OCI-LY7 (cell line): ENCODE measurements around the gene C15orf61. TPM values are rescaled to one million over a fixed set of nuclear protein-coding genes. Genes with fewer than 3 reads are reported as not detected.

Source experiments
- BruUV-seq: library from RNA; stranded (reverse); fragments of 400-500 nt; replicated peaks from 2 replicates; lab custom pipeline; 2021; lab: Mats Ljungman, UMichigan
- CTCF ChIA-PET: fragments of 300-600 bp; sonication (Branson Sonifier 250); formaldehyde crosslinking; loops from one replicate; lab custom pipeline; 2022; ENCODE audit warnings: antibody characterized with exemption; ENCODE audit not compliant: unreplicated experiment; lab: Charles Lee
- POLR2A ChIA-PET: fragments of 300-600 bp; sonication (Branson Sonifier 250); formaldehyde crosslinking; loops from one replicate; lab custom pipeline; 2022; ENCODE audit warnings: antibody characterized with exemption; lab: Charles Lee
- DNase-seq: peaks from one replicate; pipeline ENCODE4 v3.0.0-alpha.2; 2015; ENCODE audit warnings: low spot score
- H2AFZ ChIP-seq: fragments of 200-600 bp; sonication (generic), shearing (Covaris generic); 2 replicates; pipeline ENCODE4 v1.6.1; 2014; ENCODE audit warnings: mild to moderate bottlenecking, antibody characterized with exemption, low read length, moderate library complexity
- H3K27ac ChIP-seq: fragments of 200-600 bp; sonication (generic); 2 replicates; pipeline ENCODE4 v1.5.1; 2014; ENCODE audit warnings: mixed run types, low read depth, mild to moderate bottlenecking, moderate library complexity, low read length, inconsistent platforms; ENCODE audit not compliant: poor library complexity, severe bottlenecking
- H3K36me3 ChIP-seq: fragments of 200-600 bp; sonication (generic); 2 replicates; pipeline ENCODE4 v1.6.1; 2014; ENCODE audit warnings: mild to moderate bottlenecking, antibody characterized with exemption, low read length, moderate library complexity, mixed read lengths; ENCODE audit not compliant: insufficient read depth
- H3K4me1 ChIP-seq: fragments of 200-600 bp; sonication (generic); 2 replicates; pipeline ENCODE4 v1.5.1; 2014; ENCODE audit warnings: mild to moderate bottlenecking, low read length; ENCODE audit not compliant: insufficient read depth, poor library complexity, severe bottlenecking
- H3K4me2 ChIP-seq: fragments of 200-600 bp; sonication (generic); 2 replicates; pipeline ENCODE4 v1.6.1; 2014; ENCODE audit warnings: mild to moderate bottlenecking, low read length
- H3K4me3 ChIP-seq: fragments of 200-600 bp; sonication (generic); 2 replicates; pipeline ENCODE4 v1.5.1; 2014; ENCODE audit warnings: mild to moderate bottlenecking, low read depth, low read length; ENCODE audit not compliant: poor library complexity, severe bottlenecking
- H3K79me2 ChIP-seq: fragments of 200-600 bp; sonication (generic); 2 replicates; pipeline ENCODE4 v1.6.1; 2016; ENCODE audit warnings: low read depth, mild to moderate bottlenecking, low read length, moderate library complexity, mixed read lengths; ENCODE audit not compliant: insufficient read depth
- H3K9me2 ChIP-seq: fragments of 200-600 bp; sonication (generic); 2 replicates; pipeline ENCODE4 v1.6.1; 2016; ENCODE audit warnings: mild to moderate bottlenecking, low read length, mixed read lengths; ENCODE audit not compliant: insufficient read depth
- H3K9me3 ChIP-seq: fragments of 200-600 bp; sonication (generic); 2 replicates; pipeline ENCODE4 v1.6.1; 2014; ENCODE audit warnings: mild to moderate bottlenecking, mixed run types, low read length, mixed read lengths
- H4K20me1 ChIP-seq: fragments of 200-600 bp; sonication (generic); 2 replicates; pipeline ENCODE4 v1.6.1; 2014; ENCODE audit warnings: mild to moderate bottlenecking, antibody characterized with exemption, low read length, moderate library complexity, mixed read lengths; ENCODE audit not compliant: insufficient read depth
- EZH2phosphoT487 ChIP-seq: fragments of 200-600 bp; sonication (generic); IDR thresholded peaks from 2 replicates; pipeline ENCODE4 v1.6.1; 2018; ENCODE audit warnings: low read depth, borderline replicate concordance, mild to moderate bottlenecking, mixed run types, antibody characterized with exemption, low read length, moderate library complexity, mixed read lengths
- intact Hi-C: fragments of 100-400 bp; cut with micrococcal nuclease; formaldehyde crosslinking; loops from one replicate; pipeline ENCODE4 v1.10.0; 2022; ENCODE audit not compliant: unreplicated experiment
- total RNA-seq, 2 experiments: library from RNA; depleted of rRNA in 1 of 2; stranded (reverse); fragments of >200 nt in 1 of 2; shearing (Covaris generic) in 1 of 2; gene quantifications; 2 replicates each; pipeline ENCODE4 v1.2.3, GENCODE V29; 2014 to 2022
- TF ChIP-seq, protein P1 (sequence below): fragments of 200-600 bp; sonication (generic); conservative IDR thresholded peaks from 2 replicates; pipeline ENCODE4 v1.5.1; 2014; ENCODE audit warnings: mild to moderate bottlenecking, antibody characterized with exemption, low read length, moderate library complexity, mixed read lengths

The C15orf61 gene
- total RNA-seq, 2 experiments from 2014 or later: 9.3 to 13.3 TPM

DNA sequence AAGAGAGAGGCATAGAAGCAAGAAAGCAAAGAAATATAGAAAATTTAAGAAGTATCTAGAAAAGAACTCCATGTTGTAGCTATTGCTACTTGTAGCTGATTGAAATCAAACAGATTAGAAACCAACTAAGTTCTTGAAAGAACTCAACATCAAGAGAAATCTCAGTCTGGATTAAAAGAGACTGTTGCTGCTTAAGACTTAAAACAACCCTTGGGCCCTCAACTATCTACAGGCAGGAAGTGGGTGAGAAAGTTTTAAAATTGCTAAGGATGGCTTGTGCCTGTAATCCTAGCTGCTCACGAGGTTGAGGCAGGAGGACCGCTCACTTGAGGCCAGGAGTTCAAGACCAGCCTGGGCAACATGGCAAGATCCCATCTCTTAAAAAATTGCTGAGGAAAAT is 39.3 kb upstream of the C15orf61 start:
- Histone ChIP-seq H3K4me3 (no peak overlapping the region), H2AFZ (no peak overlapping the region), H3K4me2 (no peak overlapping the region), H3K79me2 (no peaks in the 10 kb centered on the region), H3K9me3 (no peaks in the 10 kb centered on the region), H3K27ac (no peak overlapping the region), H3K9me2 (no peaks in the 10 kb centered on the region), H3K36me3 (no peaks in the 10 kb centered on the region), H4K20me1 (no peaks in the 10 kb centered on the region), H3K4me1 (no peaks in the 10 kb centered on the region)
- intact Hi-C loops: no loop called here
- TF ChIP-seq EZH2phosphoT487: no peak
- TF ChIP-seq, protein P1, sequence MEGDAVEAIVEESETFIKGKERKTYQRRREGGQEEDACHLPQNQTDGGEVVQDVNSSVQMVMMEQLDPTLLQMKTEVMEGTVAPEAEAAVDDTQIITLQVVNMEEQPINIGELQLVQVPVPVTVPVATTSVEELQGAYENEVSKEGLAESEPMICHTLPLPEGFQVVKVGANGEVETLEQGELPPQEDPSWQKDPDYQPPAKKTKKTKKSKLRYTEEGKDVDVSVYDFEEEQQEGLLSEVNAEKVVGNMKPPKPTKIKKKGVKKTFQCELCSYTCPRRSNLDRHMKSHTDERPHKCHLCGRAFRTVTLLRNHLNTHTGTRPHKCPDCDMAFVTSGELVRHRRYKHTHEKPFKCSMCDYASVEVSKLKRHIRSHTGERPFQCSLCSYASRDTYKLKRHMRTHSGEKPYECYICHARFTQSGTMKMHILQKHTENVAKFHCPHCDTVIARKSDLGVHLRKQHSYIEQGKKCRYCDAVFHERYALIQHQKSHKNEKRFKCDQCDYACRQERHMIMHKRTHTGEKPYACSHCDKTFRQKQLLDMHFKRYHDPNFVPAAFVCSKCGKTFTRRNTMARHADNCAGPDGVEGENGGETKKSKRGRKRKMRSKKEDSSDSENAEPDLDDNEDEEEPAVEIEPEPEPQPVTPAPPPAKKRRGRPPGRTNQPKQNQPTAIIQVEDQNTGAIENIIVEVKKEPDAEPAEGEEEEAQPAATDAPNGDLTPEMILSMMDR: no peak
- no TSS peak for BruUV-seq
- CTCF ChIA-PET: no interaction called here
- DNase-seq: no peak
- POLR2A ChIA-PET: no interaction called here

- H3K9me3 ChIP-seq: no peaks in the 10 kb centered on the region
- H3K4me1 ChIP-seq: no peaks in the 10 kb centered on the region
- intact Hi-C loops: no loop called here
- H3K4me3 ChIP-seq: no peak overlapping the region
- POLR2A ChIA-PET: interaction anchor here (1.0 to 1.3 kb wide), 2 partner anchors 11 to 69 kb away, joined by 3 to 4 read pairs; no protein-coding TSS in a partner anchor
- CTCF ChIA-PET: no interaction called here
- H3K36me3 ChIP-seq: no peaks in the 10 kb centered on the region
- H3K4me2 ChIP-seq: no peak overlapping the region
- H3K9me2 ChIP-seq: no peaks in the 10 kb centered on the region
- no peaks in the 10 kb centered on the region for H4K20me1 ChIP-seq
- no TSS peak for BruUV-seq
- H2AFZ ChIP-seq: no peak overlapping the region
- no peaks in the 10 kb centered on the region for H3K79me2 ChIP-seq
- TF ChIP-seq, protein P1: no peak
- no peak for TF ChIP-seq EZH2phosphoT487
- no peak overlapping the region for H3K27ac ChIP-seq
- no peak for DNase-seq
Observed at GRCh38 chr15:67495585-67495984, 25.3 kb upstream of the C15orf61 start.

- H3K9me2 ChIP-seq: no peaks in the 10 kb centered on the region
- intact Hi-C loops: loop anchor here (1.0 kb wide), 1 partner anchor 282 kb away; no protein-coding TSS in a partner anchor
- H3K9me3 ChIP-seq: no peaks in the 10 kb centered on the region
- H3K4me1 ChIP-seq: peaks cover 25% of the 10 kb centered on the region
- peak overlapping the region; percentile 45 for H2AFZ ChIP-seq
- peak overlapping the region; percentile 45 for H3K4me2 ChIP-seq
- CTCF ChIA-PET: no interaction called here
- no TSS peak for BruUV-seq
- no peaks in the 10 kb centered on the region for H4K20me1 ChIP-seq
- no peaks in the 10 kb centered on the region for H3K79me2 ChIP-seq
- POLR2A ChIA-PET: interaction anchor here (0.7 to 1.9 kb wide), 3 partner anchors 18 to 175 kb away, joined by 3 to 5 read pairs (median 4); partner anchors contain the start of gene MAP2K5
- no peak overlapping the region for H3K4me3 ChIP-seq
- H3K27ac ChIP-seq: no peak overlapping the region
- H3K36me3 ChIP-seq: no peaks in the 10 kb centered on the region
- DNase-seq: peak; percentile 57
- no peak for TF ChIP-seq EZH2phosphoT487
- TF ChIP-seq, protein P1: peak; percentile 81
Observed at GRCh38 chr15:67501177-67501835, 19.6 kb upstream of the C15orf61 start.
